Measurements from ENCODE around the gene EBLN2. TPM values are rescaled to one million over a fixed set of nuclear protein-coding genes. Genes with fewer than 3 reads are reported as not detected.

Gene EBLN2
- polyA plus RNA-seq, 1 experiment: 3.2 TPM

DNA sequence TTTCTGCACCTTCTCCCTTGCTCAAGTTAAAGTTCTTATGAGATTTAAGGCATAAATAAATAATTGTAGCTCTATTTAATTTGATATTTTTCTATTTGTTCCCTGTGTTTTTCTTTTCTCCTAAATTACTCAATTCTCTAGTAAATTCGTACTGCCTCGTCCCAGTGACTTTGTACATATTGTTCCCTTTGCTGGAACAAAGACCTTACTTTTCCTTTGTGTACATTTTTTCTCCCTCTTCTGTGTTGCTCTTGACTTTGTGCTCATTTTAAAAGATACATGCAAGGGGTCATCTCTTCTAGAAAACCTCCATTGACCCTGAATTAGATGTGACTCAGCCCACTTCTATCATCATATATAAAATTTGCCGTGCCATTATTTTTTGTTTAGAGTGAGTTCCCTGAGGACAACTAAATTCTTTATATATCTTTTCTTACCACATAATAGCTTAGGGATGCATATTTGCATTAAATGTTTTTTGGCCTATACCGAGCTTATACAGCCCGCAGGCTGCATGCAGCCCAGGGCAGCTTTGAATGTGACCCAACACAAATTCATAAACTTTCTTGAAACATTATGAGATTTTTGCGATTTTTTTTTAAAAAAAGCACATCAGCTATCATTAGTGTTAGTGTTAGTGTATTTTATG is 35.2 kb upstream of the EBLN2 start:
- no peak overlapping the region for H3K4me3 ChIP-seq (ENCODE audit: low read depth, low read length)
- ChIA-PET CTCF (no interaction called here), POLR2A (interaction anchor here (0.6 kb wide), 1 partner anchor 16 kb away, joined by 3 read pairs; no protein-coding TSS in a partner anchor)

DNA sequence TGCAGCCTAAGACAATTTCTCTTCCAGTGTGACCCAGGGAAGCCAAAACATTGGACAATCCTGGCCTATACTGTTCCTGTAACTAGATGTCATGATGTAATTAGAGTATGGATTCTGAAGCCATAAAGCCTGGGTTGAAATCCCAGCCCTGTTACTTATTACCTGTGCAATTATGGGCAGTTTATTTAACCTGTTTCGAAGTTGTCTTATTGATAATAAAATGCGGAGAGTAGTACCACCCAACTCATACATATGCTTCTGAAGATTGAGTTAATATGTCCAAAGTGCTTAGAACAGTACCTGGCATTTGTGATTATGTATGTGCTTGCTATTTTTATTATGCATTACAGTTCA is 34.7 kb upstream of the EBLN2 start:
- no peaks in the 10 kb centered on the region for H3K9me3 ChIP-seq (ENCODE audit: control insufficient read depth, insufficient read depth, low read length)
- POLR2A ChIA-PET: interaction anchor here (0.6 kb wide), 1 partner anchor 17 kb away, joined by 3 read pairs; no protein-coding TSS in a partner anchor

More for the DNA sequence above, 35.2 kb upstream of the EBLN2 start:
- DNase-seq (ENCODE audit: low read depth, low spot score): no peak
- no peaks in the 10 kb centered on the region for H3K27me3 ChIP-seq (ENCODE audit: control insufficient read depth, insufficient read depth, low read length)
- H3K27ac ChIP-seq (ENCODE audit: low read depth, low read length): no peak overlapping the region
- TF ChIP-seq, protein P1, sequence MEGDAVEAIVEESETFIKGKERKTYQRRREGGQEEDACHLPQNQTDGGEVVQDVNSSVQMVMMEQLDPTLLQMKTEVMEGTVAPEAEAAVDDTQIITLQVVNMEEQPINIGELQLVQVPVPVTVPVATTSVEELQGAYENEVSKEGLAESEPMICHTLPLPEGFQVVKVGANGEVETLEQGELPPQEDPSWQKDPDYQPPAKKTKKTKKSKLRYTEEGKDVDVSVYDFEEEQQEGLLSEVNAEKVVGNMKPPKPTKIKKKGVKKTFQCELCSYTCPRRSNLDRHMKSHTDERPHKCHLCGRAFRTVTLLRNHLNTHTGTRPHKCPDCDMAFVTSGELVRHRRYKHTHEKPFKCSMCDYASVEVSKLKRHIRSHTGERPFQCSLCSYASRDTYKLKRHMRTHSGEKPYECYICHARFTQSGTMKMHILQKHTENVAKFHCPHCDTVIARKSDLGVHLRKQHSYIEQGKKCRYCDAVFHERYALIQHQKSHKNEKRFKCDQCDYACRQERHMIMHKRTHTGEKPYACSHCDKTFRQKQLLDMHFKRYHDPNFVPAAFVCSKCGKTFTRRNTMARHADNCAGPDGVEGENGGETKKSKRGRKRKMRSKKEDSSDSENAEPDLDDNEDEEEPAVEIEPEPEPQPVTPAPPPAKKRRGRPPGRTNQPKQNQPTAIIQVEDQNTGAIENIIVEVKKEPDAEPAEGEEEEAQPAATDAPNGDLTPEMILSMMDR (IDR thresholded peaks at IDR 0.05; ENCODE audit: low read depth, low read length): no peak
- H3K9me3 ChIP-seq (ENCODE audit: control insufficient read depth, insufficient read depth, low read length): no peaks in the 10 kb centered on the region

DNA sequence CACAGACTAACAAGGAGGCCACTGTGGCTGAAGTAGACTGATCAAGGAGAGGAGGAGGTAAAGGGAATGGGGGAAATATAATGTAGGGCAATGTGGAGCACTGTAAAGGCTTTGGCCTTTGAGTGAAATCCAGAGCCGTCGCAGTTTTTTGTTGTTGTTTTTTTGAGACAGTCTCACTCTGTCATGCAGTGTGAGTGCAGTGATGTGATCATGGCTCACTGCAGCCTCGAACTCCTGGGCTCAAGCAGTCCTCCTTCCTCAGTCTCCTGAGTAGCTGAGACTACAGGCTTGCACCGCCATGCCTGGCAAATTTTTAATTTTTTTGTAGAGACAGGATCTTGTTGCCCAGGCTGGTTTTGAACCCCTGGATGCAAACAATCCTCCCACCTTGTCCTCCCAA is 32.7 kb upstream of the EBLN2 start:
- CTCF ChIA-PET: interaction anchor here (1.0 kb wide), 1 partner anchor 30 kb away, joined by 3 read pairs; no protein-coding TSS in a partner anchor
- DNase-seq (ENCODE audit: low read depth, low spot score): no peak

More for the DNA sequence above, 34.7 kb upstream of the EBLN2 start:
- no peak overlapping the region for H3K4me3 ChIP-seq (ENCODE audit: low read depth, low read length)
- no peak overlapping the region for H3K27ac ChIP-seq (ENCODE audit: low read depth, low read length)
- CTCF ChIA-PET: no interaction called here
- H3K27me3 ChIP-seq (ENCODE audit: control insufficient read depth, insufficient read depth, low read length): no peaks in the 10 kb centered on the region
- no peak for DNase-seq (ENCODE audit: low read depth, low spot score)
- TF ChIP-seq, protein P1 (IDR thresholded peaks at IDR 0.05; ENCODE audit: low read depth, low read length): no peak

DNA sequence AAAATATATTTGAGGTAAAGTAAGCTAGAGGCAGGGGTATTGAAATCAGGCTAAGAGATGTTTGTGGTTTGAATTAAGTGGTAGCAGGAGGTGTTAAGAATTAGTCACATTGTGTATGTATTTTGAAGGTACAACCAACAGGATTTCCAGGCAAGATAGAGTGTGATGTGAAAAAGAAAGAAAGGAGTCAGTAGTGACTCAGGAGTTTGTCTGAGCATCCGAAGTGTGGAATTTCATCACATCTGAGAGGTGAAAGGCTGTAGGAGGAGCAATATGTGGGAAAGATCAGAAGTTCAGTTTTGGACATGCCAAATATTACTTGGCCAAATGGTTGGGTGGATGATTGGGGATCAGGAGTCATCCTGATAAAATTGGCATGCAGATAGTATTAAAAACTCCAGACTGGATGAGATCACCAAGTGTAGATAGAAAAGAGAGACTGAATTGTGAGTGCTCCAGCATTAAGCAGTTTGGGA is 32.1 kb upstream of the EBLN2 start:
- no peaks in the 10 kb centered on the region for H3K27me3 ChIP-seq (ENCODE audit: control insufficient read depth, insufficient read depth, low read length)
- ChIA-PET CTCF (interaction anchor here (1.0 kb wide), 1 partner anchor 31 kb away, joined by 3 read pairs; no protein-coding TSS in a partner anchor), POLR2A (no interaction called here)
- TF ChIP-seq, protein P1 (IDR thresholded peaks at IDR 0.05; ENCODE audit: low read depth, low read length): no peak
- H3K9me3 ChIP-seq (ENCODE audit: control insufficient read depth, insufficient read depth, low read length): no peaks in the 10 kb centered on the region
- peak; percentile 41 for DNase-seq (ENCODE audit: low read depth, low spot score)
- H3K27ac ChIP-seq (ENCODE audit: low read depth, low read length): peak overlapping the region; percentile 33
- H3K4me3 ChIP-seq (ENCODE audit: low read depth, low read length): no peak overlapping the region

More for the DNA sequence above, 32.7 kb upstream of the EBLN2 start:
- Histone ChIP-seq H3K27ac (ENCODE audit: low read depth, low read length) (peak overlapping the region; percentile 33), H3K9me3 (ENCODE audit: control insufficient read depth, insufficient read depth, low read length) (no peaks in the 10 kb centered on the region), H3K27me3 (ENCODE audit: control insufficient read depth, insufficient read depth, low read length) (no peaks in the 10 kb centered on the region), H3K4me3 (ENCODE audit: low read depth, low read length) (no peak overlapping the region)
- TF ChIP-seq, protein P1 (IDR thresholded peaks at IDR 0.05; ENCODE audit: low read depth, low read length): no peak
- POLR2A ChIA-PET: no interaction called here

DNA sequence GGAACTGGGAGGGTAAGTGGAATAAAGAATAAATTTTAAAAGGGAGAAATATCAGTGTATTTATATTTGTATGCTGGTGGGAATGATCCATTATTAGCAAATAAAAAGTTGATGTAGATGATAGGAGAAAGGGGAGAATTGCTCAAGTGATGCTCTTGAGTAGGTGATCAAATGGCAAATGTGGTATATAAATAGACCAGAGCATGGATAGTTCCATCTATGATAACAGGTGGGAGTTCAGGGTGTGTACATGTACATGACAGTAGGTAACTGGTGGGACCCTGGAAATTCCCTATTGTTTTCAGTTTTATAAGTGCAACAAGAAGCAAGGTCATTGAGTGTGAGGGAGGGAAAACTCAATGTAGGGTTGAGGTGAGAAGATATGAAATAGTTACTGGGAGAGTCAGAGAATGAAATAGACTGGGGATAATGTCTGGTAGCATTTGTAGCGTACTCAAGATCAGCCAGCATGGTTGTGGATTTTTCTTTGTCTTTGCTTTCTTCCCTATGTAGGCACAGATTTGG is 31.3 kb upstream of the EBLN2 start:
- TF ChIP-seq, protein P1 (IDR thresholded peaks at IDR 0.05; ENCODE audit: low read depth, low read length): no peak
- H3K27ac ChIP-seq (ENCODE audit: low read depth, low read length): no peak overlapping the region
- H3K9me3 ChIP-seq (ENCODE audit: control insufficient read depth, insufficient read depth, low read length): no peaks in the 10 kb centered on the region
- no peak for DNase-seq (ENCODE audit: low read depth, low spot score)
- no peaks in the 10 kb centered on the region for H3K27me3 ChIP-seq (ENCODE audit: control insufficient read depth, insufficient read depth, low read length)
- no peak overlapping the region for H3K4me3 ChIP-seq (ENCODE audit: low read depth, low read length)
- CTCF ChIA-PET: no interaction called here
- POLR2A ChIA-PET: no interaction called here
